ENCODE results near the gene ASPDH. TPM values are rescaled to one million over a fixed set of nuclear protein-coding genes. Genes with fewer than 3 reads are reported as not detected.
A peak's percentile ranks its signal among the peaks of the same experiment; 100 is the strongest.

The ASPDH gene
- total RNA-seq, 1 experiment from 2014 or later = not detected

GRCh38 chr19:50514346-50515167 is 844 bp upstream of the ASPDH start:
- DNase-seq (ENCODE audit: low read depth) = no peak

- no peak for DNase-seq (ENCODE audit: low read depth)
Measured at GRCh38 chr19:50512999-50513745, 541 bp downstream of the ASPDH start.

GRCh38 chr19:50512112-50512998 is 1.4 kb downstream of the ASPDH start:
- DNase-seq (ENCODE audit: low read depth) = no peak

GRCh38 chr19:50511069-50511822 is 2.5 kb downstream of the ASPDH start, which contains the start of gene JOSD2:
TSS of gene JOSD2 (minus strand) at chr19:50511191. CDS start at chr19:50510431, 760 bp downstream.
- DNase-seq (ENCODE audit: low read depth) = peak; percentile 99

- no peak for DNase-seq (ENCODE audit: low read depth)
Measured at GRCh38 chr19:50510700-50511068, 3.0 kb downstream of the ASPDH start.

GRCh38 chr19:50510121-50510670 is 3.5 kb downstream of the ASPDH start:
- no peak for DNase-seq (ENCODE audit: low read depth)

- no peak for DNase-seq (ENCODE audit: low read depth)
Measured at GRCh38 chr19:50509366-50509765, 4.3 kb downstream of the ASPDH start.

- DNase-seq (ENCODE audit: low read depth) = no peak
Measured at GRCh38 chr19:50508843-50509190, 4.9 kb downstream of the ASPDH start.

- DNase-seq (ENCODE audit: low read depth) = no peak
Measured at GRCh38 chr19:50507376-50507775, 6.3 kb downstream of the ASPDH start.

- no peak for DNase-seq (ENCODE audit: low read depth)
Measured at GRCh38 chr19:50506700-50507099, 7.0 kb downstream of the ASPDH start.

- DNase-seq (ENCODE audit: low read depth) = no peak
Measured at GRCh38 chr19:50505856-50506611, 7.7 kb downstream of the ASPDH start.

- no peak for DNase-seq (ENCODE audit: low read depth)
Measured at GRCh38 chr19:50501568-50502475, 11.9 kb downstream of the ASPDH start.

GRCh38 chr19:50501186-50501567 is 12.5 kb downstream of the ASPDH start:
- no peak for DNase-seq (ENCODE audit: low read depth)

GRCh38 chr19:50500753-50501151 is 13.0 kb downstream of the ASPDH start:
- no peak for DNase-seq (ENCODE audit: low read depth)

GRCh38 chr19:50500060-50500752 is 13.5 kb downstream of the ASPDH start:
- DNase-seq (ENCODE audit: low read depth) = no peak

GRCh38 chr19:50498219-50499056 is 15.3 kb downstream of the ASPDH start:
- DNase-seq (ENCODE audit: low read depth) = no peak

GRCh38 chr19:50497022-50497405 is 16.7 kb downstream of the ASPDH start:
- DNase-seq (ENCODE audit: low read depth) = no peak
